SKM-1 (cell line): ENCODE results near the gene SMYD3.

ENCODE experiments used
- DNase-seq: peaks from one replicate; lab custom pipeline; 2025; ENCODE audit not compliant: unreplicated experiment; lab: John Stamatoyannopoulos, UW

SMYD3 gene

DNA sequence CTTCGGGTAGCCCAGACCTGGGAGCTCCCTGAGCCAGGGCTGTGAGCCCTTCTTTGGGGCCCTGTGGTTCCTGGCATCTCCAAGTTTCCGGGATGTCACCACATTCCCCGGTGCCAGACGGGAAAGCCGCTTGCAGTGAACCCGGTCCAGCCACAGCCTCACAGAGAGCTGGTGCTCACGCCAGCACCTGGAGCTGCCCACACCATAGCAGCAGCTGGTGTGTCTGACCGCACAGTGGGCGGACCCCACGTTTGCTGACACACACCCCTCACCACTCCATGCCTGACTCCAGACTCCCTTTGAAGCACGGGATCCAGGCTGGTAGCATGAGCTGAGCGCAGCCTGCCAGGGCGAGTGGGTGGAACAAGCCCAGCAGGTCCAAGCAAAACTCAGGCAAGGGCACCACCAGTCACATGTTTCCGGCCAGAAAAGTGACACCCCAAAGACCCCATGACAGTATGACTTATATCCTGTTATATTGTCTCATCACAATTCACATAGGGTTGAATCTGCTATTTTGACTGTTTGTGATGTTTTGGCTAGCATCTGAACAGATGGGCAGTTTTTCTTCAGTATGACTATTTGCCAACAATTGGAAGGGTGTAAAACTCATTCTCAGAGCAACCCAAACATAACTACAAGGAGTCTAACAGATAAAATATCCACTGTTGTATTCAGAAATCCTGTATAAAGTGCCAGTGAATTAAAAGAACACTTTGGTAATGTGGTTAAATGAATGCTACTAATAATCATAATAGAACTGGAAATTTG is 285.4 kb downstream of the SMYD3 start:
- no peak for DNase-seq

DNA sequence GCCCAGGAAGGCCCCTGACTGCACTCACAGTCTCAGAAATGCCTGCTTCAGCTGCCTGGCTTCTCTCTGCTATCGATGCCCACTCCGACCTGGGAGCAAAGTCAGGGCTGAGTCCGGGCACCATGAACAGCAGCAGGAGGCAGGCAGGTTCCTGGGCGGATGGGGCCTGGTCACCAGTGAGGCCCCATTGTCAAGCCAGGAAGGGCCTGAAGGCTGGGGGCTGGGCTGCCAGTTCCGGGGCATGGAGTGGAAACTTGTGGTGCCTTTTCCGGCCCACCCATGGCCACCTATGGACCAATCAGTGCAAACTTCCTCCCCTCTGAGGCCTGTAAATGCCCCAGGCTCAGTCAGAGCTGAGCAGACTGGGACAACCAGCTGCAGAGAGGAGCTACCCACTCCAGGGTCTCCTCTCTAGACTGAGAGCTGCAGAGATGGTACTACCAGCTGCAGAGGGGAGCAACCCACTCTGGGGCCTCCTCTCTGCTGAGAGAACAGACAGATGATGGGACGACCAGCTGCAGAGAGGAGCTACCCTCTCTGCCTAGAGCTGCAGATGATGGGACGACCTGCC is 286.5 kb downstream of the SMYD3 start:
- DNase-seq = no peak

DNA sequence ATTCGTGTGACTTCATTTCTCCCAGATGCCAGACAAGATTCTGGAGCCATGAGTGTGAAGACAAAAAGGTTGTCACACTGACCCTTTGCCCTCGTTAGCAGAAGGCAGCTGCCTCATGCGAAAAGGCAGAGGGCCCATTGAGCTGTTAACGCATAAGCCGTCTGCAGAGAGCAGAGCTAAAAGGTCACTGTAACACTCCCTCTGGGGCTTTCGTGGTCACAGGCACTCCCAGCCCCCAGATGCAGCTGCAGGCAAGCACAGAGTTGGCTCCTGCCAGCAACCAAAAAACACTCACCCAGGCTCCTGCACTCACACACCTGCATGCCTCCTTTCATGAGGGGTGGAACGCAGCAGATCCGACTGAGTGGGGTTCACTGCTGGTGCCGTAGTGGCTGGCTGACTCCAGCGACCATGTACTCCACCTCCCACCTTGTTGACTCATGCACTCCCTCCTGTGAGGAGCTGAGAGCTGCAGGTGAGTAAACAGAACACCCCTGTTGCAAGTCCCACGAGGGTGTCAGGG is 287.5 kb downstream of the SMYD3 start:
- no peak for DNase-seq

DNA sequence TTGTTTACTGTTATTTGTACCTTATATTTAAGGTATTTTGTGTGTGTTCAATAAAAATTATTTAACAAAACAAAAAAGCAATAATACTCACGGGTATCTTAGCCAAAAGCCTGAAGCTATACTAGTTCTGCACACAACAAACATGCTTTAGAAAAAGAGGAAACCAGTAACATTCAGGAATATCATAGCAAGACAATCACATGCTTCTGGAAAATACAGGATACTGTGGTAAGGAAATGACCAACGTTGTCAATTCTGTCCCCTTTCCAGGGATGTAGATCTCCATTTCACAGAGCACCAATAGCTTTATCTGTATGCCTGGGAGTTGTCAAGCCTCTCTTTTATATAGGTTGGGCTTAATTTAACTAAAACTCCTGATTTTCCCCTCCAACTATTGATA is 288.4 kb downstream of the SMYD3 start:
- no peak for DNase-seq

DNA sequence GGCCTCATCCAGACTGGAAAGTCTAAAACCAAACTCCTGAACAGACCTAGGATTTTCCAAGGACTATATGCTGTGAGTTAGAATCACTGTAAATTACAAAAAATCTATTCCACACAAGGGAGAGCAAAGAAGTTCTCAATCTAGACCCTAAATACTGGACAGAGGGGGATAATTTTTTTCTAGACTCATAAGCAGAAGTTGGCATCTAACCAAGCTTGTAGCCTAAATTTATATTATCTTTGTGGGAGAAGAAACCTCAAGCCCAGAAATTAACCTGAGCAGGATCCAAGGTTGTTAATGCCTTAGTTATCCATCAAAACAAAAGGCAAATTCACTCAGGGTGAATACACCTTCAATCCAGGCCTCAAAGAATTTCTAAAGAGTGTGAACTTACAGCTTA is 290.2 kb downstream of the SMYD3 start:
- no peak for DNase-seq

DNA sequence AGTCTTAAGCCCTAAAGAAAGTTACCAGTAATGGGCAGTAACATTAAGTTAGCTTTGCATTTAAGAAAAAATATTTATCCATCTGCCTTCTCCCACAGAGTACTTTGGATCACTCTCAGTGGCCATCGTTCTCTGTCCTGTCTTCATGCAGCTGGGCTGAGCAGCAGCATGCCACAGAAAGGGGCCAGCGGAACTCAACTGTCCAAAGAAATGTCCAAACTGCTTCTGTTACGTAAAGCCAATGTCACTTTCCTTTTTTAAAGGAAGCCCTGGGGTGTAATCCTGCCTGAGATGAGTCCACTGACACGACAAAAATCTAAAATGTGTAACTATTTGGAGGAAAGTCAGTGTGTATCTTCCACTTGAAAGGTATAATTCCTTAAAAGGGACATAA is 291.6 kb downstream of the SMYD3 start:
- peak; percentile 47 for DNase-seq

DNA sequence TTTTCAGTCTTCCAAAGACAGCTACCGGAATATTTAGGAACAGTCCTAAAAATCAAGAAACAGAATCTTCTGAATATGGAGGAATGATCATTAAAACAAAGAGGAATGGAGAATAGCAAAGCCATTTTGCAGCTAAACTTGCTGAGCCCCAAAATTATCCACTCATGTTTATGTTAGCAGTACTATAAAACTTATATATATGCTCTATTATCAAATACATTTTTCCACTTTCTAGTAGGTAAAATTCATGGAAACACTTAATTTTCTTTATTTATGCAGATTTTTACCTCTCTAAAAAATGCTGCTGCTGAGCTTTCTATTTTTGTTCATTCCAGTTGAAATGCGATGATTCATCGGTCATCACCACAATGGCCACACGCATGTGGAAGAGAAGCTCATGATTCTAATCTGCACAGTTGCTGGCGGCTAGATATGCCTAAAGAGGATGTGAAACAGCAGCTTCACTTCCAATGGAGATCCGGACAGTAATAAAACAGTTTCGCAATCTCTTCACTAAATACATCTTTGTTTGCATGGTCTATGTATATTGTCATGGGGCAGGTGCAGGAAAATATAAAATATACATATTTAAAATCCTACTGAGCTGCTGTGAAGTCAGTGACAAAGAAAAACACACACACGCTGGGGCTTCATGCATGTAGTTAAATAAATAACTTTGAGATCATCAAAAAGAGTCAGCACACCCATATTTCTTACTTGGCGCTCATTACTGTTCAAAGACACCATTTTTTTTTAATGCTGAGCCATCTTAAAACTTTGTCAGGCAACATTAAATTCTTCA is 292.2 kb downstream of the SMYD3 start:
- DNase-seq = peak; percentile 99

DNA sequence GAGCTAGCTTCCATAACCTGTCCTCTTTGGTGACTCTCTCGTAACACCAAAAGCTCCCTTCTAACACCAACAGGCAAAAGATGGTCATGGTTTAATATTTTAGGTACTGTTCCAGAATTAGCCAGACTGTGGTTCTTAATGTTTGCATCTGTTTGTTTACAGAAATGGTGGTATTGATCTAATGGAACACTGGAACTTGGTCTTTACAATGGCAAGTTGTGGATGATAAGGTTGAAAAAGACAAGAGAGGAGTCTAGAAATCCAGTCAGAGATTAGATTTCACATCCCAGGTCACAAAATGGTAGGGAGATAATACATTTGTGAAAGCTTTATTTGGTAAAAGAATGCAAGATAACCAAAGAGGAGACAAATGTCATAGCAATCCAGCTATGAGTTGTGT is 293.1 kb downstream of the SMYD3 start:
- DNase-seq = no peak

DNA sequence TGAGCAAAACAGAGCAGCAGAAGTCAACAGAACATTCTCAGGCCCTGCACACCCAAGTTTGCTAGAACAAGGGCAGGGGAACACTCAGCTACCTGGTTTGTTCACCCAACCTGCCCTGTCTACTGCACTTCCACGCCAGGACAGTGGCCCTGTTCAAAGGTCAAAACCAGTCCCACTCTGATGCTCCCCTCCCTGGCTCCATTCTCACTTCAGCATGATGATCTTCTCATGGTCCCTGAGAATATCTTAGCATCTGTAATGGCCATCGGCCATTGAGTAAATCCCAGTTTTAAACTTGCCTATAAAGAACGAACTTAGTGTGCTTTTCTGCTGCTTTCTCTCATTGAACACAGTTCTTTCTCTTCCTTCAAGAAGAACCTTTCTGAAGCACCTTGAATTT is 293.6 kb downstream of the SMYD3 start:
- no peak for DNase-seq

DNA sequence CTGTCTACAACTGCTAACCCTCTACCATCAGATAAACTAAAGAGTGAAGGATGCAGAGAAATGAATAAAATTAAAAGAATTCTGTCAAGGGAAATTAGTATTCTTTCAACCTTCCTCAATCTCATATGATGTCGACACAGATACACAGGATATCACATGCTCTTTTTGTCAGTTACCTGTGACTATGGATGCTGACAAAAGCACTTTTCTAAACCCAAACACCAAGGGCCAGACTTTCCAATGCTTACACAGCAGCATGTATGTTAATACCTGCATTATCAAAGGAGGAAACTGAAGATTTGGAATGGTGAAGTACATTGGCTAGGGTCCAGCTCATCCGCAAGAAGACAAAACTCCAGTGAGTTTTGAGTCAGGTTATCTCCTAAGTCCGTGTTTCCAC is 294.0 kb downstream of the SMYD3 start:
- DNase-seq = no peak

DNA sequence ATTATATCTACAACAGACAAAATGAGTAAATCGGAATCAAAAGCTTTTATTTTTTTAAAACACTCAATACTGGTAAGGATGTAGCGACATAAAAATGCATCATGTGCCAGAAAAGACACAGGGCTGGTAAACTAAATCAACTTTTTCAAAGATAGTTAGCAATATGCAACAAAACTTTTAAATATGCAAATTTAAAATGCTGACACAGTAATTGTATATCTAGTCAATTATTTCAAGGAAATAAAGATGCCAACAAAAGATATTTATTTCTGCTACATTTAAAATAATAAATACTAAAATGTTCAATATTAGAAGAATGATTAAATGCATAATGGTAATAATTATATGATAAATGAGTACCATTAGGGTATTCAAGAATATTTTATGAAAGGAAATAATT is 295.1 kb downstream of the SMYD3 start:
- no peak for DNase-seq

DNA sequence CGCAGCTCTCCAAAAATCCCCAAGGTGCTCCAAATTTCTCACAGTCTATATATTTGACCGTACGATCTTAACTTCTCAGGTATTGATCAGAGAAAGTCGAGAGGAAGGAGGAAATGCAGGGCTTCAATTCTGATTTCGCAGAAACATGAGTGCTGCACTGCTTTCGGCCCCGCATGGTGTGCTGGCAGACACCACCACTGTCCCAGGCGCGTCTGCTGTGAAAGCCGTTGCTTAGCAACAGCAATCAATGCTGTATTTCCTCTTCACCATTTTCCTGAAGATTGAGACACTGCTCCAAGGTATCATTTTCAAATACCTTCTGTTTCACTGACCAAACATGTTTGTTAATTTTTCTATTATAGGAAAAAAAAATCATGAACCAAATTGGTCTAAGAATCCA is 296.3 kb downstream of the SMYD3 start:
- no peak for DNase-seq

DNA sequence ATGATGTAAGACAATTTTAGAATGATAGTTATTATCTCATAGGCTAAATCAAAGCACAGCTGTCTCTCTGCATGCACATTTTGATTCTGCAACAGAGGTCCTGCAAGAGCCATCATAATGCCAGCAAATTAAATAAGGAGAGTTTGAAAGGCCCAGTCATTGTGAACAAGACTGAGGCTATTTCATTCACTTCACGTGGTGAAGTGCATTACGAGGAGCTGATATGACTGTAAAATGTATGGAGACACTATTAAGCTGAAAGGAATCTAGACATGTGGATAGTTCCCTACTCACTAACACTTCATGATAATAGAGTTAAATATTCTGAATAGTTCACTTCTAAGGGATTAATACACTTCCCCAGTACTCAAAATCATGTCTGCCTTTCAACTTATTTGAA is 299.0 kb downstream of the SMYD3 start:
- DNase-seq = no peak

DNA sequence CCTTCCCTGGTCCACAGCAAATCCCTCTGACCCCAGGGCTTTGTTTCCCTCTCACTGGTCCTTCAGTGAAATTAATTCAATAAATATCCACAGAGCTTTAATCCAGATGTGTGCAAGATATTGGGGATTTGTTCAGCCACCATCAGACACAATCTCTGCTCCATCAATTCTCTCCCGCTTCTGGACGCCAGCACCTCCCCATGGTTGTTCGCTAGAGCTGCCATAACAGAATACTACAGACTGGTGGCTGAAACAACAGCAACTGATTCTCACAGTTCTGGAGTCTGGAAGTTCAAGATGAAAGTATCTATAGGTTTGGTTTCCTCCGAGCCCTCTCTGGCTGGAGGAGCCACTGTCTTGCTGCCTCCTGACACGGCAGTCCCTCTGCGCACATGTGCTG is 303.9 kb downstream of the SMYD3 start:
- DNase-seq = no peak

DNA sequence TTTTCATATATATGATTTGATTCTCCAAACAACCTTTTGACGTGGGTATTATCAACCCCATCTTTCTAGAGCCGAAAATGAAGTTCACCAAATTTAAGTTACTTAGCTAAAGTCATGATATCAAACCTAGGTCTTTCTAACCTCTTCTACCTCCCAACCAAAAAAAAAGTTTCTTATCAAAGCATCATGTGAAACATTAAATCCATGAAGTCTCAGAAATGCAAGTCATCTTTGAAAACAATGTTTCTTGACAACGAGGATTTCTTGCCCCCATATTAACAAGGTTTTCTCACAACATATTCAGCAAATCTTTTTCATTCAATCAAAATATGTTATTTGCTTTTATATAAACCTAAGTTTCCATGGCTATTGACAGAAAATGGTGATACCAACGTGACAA is 306.3 kb downstream of the SMYD3 start:
- no peak for DNase-seq

DNA sequence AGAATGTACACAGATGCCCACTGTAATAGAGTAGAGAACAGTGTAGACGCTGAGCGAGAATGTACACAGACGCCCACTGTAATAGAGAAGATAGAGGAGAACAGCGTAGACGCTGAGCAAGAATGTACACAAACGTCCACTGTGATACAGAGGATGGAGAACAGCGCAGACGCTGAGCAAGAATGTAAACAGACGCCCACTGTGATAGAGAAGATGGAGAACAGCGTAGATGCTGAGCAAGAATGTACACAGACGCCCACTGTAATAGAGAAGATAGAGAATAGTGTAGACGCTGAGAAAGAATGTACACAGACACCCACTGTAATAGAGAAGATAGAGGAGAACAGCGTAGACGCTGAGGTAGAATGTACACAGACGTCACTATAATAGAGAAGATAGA is 306.9 kb downstream of the SMYD3 start:
- DNase-seq = no peak

DNA sequence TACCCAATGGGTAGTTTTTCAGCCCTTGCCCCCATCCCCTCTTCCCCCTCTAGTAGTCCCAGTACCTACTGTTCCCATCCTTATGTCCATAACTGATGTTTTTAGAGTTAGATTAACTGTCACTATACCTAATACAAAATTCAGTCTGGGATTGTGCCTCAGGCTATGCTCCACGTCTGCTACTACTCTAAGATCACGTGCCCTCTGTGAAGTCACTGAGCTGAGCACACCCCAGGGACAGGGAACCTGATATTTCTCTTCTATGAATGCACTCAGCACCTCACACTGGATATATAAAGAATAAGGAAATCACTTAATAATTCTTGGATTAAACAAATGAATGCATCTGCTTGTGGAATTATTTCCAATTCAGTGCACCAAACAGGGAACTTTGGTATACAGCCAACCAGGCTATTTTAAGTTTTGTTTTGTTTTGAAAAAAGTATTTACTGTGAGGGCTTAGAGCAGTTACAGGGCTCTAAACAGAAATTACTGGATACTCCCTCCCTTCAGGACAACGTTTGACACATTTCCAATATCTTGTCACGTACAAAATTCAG is 307.9 kb downstream of the SMYD3 start:
- DNase-seq = no peak

DNA sequence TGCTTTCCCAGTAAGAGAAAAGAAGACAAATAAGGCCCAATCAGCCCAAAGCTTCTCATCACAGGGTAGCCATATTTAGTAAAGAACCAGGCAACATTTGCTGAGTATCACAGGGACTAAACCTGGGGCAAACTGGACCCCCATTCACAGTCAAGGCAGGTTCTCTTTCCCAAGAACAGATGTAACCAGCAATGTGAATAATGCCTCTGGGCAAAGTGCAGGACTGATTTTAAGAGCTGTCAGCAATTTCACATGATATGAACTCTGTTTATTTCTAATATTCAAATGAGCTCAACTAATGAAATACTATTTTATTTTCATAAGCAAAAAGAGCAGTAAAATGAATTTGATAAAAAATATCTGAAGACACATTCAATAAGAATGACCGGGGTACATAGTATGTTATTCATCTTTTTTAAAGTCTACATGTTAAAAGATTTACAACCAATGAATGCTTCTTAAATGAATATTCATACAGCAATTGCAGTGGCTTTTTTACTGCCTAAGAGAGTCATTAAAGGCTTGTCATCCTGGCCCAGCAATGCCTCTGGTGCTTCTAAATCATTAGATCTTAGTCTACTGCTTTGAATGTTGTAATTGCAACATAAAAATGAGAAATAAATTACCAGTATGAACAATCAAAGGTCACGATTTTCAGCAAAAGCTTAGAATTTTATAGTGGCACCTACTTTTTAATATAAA is 308.8 kb downstream of the SMYD3 start:
- DNase-seq = no peak

DNA sequence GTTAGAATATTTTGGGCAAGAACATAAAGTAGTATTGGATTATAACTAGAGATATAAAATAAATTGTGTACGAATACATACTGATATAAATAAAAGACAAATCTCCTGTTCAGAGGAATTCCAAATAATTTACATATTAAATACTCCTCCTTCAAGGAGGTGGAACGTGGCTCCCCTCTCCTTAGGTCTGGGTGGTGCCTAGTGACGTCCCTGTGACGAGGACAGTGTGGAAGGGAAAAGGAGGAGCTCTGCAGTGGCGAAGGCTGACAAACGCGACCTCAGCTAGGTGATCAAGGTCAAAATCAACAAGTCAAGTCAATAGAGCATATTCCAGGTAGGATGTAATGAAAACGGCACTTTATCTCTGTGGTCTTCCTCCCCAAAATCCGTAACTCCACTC is 310.0 kb downstream of the SMYD3 start:
- no peak for DNase-seq

DNA sequence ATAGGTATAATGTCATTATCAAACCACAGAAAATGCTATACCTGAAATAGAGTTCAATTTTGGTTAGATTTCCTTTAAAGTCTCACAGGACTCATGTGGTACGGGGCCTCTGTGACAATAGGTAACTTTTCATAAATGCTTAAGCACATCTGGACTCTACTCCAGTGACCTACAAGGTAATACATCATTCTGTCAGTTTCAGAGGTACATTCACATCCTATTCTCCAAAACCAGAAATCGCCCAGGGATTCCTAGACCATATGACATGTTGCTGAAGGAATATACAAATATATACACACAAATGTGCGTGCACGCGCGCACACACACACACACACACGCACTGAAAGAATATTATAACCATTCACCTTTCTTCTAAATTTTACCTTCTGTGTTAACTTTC is 311.8 kb downstream of the SMYD3 start:
- no peak for DNase-seq

DNA sequence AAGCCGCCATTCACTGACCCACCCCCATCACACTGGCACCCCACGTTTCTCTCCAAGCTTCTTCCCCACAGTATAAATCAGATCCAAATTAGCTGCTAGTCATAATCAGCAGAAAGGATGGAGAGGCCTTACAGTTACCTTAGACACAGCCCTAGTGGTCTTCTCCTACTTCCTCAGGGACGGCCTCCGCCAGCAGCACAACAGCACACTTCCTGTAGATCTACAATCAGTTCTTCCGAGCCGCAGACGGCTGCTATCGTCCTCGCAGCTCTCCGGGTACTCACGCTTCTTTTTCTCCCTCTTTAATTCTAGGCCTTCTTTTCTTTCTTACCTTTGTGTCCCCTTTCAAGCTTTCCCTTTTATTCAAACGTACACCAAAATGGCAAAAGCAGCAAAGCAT is 313.5 kb downstream of the SMYD3 start:
- no peak for DNase-seq
